SIG-M5 treated with dmso at 0.1 percent for 504 hours (cell line): ENCODE results near the gene NDEL1.
A peak's percentile ranks its signal among the peaks of the same experiment; 100 is the strongest.

ENCODE experiments used
- DNase-seq: peaks from one replicate; lab custom pipeline; 2025; ENCODE audit not compliant: unreplicated experiment; lab: John Stamatoyannopoulos, UW

Gene NDEL1

GRCh38 chr17:8413328-8413727, 22.4 kb upstream of the NDEL1 start:
- no peak for DNase-seq

DNA sequence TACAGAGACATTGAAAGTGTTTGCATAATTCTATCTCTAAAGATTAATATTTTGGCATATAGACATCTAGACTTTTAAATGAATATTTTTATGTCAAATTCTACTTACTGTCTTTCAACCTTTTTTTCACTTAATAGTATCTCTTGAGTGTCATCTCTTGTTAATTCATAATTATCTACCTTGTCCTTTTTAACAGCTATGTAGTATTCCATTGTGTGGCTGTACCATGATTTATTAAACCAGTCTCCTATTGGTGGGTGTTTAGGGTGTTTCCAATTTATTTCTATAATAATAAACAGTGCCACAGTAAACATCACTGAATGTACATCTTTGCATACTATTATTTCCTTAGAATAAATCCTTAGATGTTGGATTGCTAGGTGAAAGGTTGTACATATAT, 21.7 kb upstream of the NDEL1 start:
- no peak for DNase-seq

DNA sequence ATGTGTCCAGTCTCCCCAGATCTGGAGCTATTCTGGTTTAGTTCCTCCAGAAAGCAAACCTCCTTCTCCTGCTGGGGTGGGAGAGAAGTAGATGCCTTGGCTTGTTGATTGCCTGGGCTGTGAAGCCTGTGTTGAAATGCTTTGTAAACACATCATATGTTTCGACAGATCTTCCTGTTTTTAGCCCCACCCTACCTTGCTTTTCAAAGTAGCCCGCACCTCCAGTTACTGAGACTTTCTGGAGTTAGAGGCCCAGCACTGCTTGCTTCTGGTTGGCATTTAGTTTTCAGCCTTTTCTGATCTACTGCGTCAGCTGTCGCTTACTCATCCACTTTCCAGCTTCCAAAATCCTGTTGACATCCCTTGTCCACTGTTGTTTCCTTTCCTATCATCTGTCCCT, 17.9 kb upstream of the NDEL1 start:
- DNase-seq: peak; percentile 86

DNA sequence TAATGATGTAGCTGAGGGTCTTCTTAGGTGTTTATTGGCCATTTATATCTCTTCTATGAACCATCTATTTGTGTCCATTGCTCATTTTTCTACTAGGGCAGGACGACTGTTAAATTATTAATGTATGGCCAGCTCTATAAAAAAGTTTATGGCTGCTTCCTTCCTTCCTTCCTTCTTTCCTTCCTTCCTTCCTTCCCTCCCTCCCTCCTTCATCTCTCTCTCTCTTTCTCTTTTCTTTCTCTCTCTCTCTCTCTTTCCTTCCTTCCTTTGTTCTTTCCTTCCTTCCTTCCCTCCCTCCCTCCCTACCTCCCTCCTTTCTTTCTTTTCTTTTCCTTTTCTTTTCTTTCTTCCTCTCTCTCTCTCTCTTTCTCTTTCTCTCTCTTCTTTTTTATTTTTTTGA, 17.2 kb upstream of the NDEL1 start:
- no peak for DNase-seq

DNA sequence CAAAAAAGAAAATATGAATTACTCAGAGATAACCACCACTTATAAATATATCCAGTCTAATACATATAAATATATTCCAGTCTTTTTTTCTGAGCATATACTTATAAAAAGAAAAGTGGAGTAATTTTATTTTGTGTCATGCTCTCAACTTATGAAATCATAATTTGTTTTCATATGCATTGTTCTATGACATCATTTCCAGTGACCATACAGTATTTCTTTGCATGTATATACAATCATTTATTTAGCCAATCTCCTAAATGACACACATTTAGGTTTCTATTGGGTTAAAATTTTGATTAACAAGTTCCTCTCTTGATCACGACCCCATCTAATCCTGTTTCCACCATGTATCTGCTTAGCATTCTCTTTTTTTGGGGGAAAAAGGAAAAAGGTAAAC, 16.4 kb upstream of the NDEL1 start:
- no peak for DNase-seq

DNA sequence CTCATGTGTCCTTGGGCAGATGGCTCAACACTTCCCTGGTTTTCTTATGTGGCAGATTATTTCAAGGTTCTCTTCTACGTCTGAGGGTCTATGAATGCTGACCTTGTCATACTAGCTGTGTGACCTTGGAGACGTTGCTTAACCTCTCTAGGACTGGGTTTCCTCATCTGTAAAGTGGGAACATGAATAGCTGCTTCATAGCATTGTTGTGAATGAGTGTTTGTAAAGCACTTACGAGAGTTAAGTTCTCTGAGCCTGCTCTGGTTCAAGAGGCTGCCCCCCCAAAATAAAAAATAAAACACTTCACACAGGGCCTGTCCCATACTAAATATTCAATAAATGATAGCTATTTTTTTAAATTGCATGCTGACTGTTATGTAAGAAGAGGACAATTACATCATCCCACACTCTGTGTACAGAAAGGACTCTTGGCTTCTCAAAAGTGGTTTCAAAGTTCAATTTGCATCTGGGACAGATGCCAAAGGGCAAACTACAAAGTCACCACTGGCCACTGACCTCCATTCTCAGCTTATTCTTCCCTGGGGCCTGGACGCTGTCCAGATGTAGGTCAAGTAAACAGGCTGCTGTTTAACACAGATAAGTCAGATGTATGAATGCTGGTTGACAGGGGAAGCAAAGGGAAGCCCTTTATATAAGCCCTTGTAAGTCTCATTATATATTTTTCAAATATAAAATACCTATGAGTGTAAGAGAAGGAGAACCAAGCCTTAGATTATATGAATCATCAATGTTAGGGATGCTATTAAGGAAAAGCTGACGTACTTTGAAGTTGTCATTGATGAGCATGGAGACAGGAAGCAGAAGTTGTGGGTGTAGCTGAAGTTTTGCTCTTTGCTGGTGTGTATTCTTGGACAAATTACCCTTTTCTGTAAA, 15.4 kb upstream of the NDEL1 start:
- peak; percentile 56 for DNase-seq

GRCh38 chr17:8421571-8421970, 14.1 kb upstream of the NDEL1 start:
- DNase-seq: no peak

GRCh38 chr17:8426094-8426720, 9.5 kb upstream of the NDEL1 start:
- DNase-seq: no peak

- no peak for DNase-seq
Observed at GRCh38 chr17:8426802-8427201, 8.9 kb upstream of the NDEL1 start.

GRCh38 chr17:8430966-8431365, 4.7 kb upstream of the NDEL1 start:
- no peak for DNase-seq

DNA sequence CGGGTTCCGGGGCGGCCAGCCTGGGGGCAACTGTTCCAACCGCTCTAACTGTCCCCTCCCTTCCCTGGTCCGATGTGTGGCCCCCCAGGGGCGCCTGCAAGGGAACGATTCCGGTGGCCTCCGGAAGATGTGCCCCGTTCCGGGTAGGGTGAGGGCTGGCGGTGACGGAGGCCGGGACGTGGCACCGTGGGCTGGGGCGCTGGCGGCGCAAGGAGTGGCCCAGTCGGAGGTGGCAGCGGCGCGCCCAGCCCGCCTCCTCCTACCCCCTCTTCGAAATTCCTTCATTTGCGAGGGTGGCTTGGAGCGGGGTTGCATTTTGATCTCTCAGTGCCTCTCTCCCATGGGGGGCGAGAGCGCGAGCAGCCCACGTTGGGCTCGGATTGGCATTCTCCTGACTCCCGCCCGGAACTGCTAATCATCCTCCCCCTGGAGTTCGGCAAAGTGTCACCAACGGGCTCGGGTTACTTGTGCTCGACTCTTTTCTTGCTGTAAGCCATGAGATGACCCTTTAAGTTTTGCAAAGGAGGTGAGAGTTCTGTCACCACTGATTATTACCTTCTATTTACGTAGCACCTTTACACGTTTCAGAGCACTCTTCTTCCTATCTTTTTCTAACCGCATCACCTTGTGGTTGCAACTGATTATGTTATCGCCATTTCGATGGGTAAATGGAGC, 622 bp downstream of the NDEL1 start:
- peak; percentile 44 for DNase-seq

- DNase-seq: no peak
Observed at GRCh38 chr17:8436844-8437171, 1.1 kb downstream of the NDEL1 start.

DNA sequence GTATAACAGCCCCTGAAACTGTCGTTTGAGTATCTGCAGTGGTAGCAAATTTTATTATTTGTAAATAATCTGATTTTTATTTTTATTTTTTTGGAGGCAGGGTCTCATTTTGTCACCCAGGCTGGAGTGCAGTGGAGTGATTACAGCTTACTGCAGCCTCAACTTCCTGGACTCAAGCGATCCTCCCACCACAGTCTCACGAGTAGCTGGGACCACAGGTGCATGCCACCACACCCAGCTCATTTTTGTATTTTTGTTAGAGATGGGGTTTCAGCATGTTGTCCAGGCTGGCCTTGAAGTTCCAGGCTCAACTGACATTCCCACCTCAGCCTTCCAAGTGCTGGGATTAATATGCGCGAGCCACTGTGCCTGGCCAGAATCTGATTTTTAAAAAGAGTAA, 2.8 kb downstream of the NDEL1 start:
- no peak for DNase-seq

GRCh38 chr17:8439681-8440080, 4.0 kb downstream of the NDEL1 start:
- no peak for DNase-seq

GRCh38 chr17:8441690-8442089, 6.0 kb downstream of the NDEL1 start:
- DNase-seq: no peak

- DNase-seq: no peak
Observed at GRCh38 chr17:8442310-8442709, 6.6 kb downstream of the NDEL1 start.

DNA sequence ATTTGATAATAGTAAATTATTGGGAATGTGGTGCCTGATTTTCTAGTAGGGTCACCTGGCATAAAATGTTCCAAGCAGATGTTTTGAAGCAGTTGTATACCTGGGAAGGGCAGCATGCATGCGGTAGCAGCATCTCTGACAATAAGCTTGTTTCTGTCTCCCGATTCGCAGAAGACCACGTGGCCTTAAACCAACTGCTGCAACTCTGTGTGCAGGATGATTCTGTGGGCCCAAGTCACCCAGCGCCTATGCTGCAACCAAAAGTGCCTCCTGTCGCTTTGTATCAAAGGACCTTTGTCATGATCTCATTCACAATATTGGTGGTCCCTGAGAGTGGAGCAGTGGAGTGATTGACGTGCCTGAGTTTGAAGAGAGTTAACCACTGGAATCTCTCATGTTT, 8.1 kb downstream of the NDEL1 start:
- no peak for DNase-seq

GRCh38 chr17:8444494-8444893, 8.8 kb downstream of the NDEL1 start:
- DNase-seq: no peak

- DNase-seq: no peak
Observed at GRCh38 chr17:8445536-8445935, 9.9 kb downstream of the NDEL1 start.

DNA sequence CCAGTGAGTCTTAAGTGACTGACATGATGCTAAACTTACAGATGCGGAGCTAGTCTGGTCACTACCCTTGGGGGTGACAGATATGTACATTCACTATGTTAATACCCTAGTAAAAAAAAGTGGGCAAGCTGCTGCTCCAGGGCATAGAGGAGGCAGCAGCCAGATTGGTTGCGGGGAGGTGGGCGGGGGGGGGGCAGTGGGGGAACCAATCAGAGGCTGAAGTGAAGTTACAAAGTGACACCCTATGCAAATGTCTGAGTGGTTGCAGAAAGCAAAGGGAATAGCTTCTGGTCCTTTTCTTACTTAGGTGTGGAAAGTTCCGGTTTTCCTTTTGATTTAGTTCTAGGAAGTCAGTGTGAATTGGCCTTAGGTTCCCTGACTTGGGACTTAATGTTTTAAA, 12.1 kb downstream of the NDEL1 start:
- no peak for DNase-seq

DNA sequence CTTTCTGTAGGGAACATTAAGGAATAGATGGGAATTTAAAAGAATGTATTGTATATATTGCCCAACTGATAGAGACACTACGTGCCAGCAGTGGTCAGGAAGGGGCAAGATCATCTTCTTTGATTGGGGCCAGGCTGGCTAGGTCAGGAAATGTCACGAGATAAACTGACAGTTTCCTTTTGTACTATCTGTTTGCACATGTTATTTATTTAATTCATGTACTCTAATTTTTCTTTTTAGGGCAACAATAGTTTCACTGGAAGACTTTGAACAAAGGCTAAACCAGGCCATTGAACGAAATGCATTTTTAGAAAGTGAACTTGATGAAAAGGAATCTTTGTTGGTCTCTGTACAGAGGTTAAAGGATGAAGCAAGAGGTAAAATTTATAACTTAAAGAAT, 12.6 kb downstream of the NDEL1 start:
- DNase-seq: no peak

- no peak for DNase-seq
Observed at GRCh38 chr17:8451933-8452614, 16.4 kb downstream of the NDEL1 start.
